ENCODE results near the gene SPOCK1. TPM values are rescaled to one million over a fixed set of nuclear protein-coding genes. Genes with fewer than 3 reads are reported as not detected.

SPOCK1 gene
- total RNA-seq, 1 experiment from 2014 or later = 10.9 TPM

GRCh38 chr5:137069358-137069757, 429.8 kb downstream of the SPOCK1 start:
- no peak overlapping the region for H4K5ac ChIP-seq (ENCODE audit: insufficient read length, low read depth, low read length)
- no peak overlapping the region for H4K91ac ChIP-seq (ENCODE audit: insufficient read length, low read depth, low read length)
- no peak overlapping the region for H3K4ac ChIP-seq (ENCODE audit: low read depth, low read length)
- H4K8ac ChIP-seq (replicated peaks; ENCODE audit: insufficient read length, low read depth, low read length) = no peak overlapping the region
- no peaks in the 10 kb centered on the region for H3K36me3 Mint-ChIP-seq (ENCODE audit: insufficient read depth in 1 of 3, low read depth in 3 of 3)
- H2AFZ ChIP-seq (ENCODE audit: low read length) = no peak overlapping the region
- no peak overlapping the region for H2BK120ac ChIP-seq (ENCODE audit: low read depth, low read length, poor library complexity, severe bottlenecking)
- TF ChIP-seq CTCF (conservative IDR thresholded peaks at IDR 0.05) = no peak
- no peaks in the 10 kb centered on the region for H3K79me1 ChIP-seq (ENCODE audit: insufficient read depth, low read depth, low read length, poor library complexity, severe bottlenecking)
- no peaks in the 10 kb centered on the region for H4K20me1 ChIP-seq (ENCODE audit: control insufficient read depth, insufficient read depth, insufficient read length)
- H3K18ac ChIP-seq (ENCODE audit: insufficient read length, low read depth, low read length) = no peak overlapping the region
- no peaks in the 10 kb centered on the region; a peak in 1 of 5 replicates for H3K9me3 Mint-ChIP-seq
- H3K4me1 ChIP-seq (ENCODE audit: insufficient read depth, low read length) = peaks cover 8% of the 10 kb centered on the region; the same call in 1 of the 2 replicates
- H2BK15ac ChIP-seq (ENCODE audit: low read depth, low read length) = no peak overlapping the region
- H3K27me3 Mint-ChIP-seq (ENCODE audit: low read depth) = no peaks in the 10 kb centered on the region
- no peak overlapping the region for H3K56ac ChIP-seq (ENCODE audit: insufficient read length, low read depth, low read length)
- no peak overlapping the region for H3K27ac ChIP-seq (ENCODE audit: insufficient read length, low read depth, low read length)
- H3K4me3 Mint-ChIP-seq = no peak overlapping the region
- no peak overlapping the region for H3K23ac ChIP-seq (ENCODE audit: insufficient read length, low read depth, low read length)
- no peak overlapping the region for H2BK12ac ChIP-seq (ENCODE audit: insufficient read length, low read depth, low read length)
- H3K27me3 ChIP-seq (ENCODE audit: insufficient read depth, low read length) = no peaks in the 10 kb centered on the region
- no peak overlapping the region for H2BK5ac ChIP-seq (ENCODE audit: insufficient read length, low read length)
- H3K23me2 ChIP-seq (ENCODE audit: insufficient read length, low read depth, low read length, poor library complexity, severe bottlenecking) = no peaks in the 10 kb centered on the region
- peaks cover 22 to 26% of the 10 kb centered on the region in 2 experiments for H3K4me1 Mint-ChIP-seq
- H3K79me2 ChIP-seq (ENCODE audit: insufficient read depth, low read length) = no peaks in the 10 kb centered on the region
- no peak overlapping the region; the same call in 1 of the 2 replicates for H3K14ac ChIP-seq (ENCODE audit: insufficient read depth, low read length)
- H2AK5ac ChIP-seq (ENCODE audit: insufficient read length, low read length) = no peak overlapping the region
- no peaks in the 10 kb centered on the region for H3K9me3 ChIP-seq (ENCODE audit: control insufficient read depth, low read depth, low read length)
- H3K9ac ChIP-seq (ENCODE audit: extremely low read depth, insufficient read length, low read length) = no peak overlapping the region
- H3K4me2 ChIP-seq (ENCODE audit: insufficient read depth, insufficient read length, low read length) = no peak overlapping the region
- H2BK20ac ChIP-seq (ENCODE audit: low read depth, low read length, poor library complexity, severe bottlenecking) = no peak overlapping the region
- no peak overlapping the region for H3K27ac Mint-ChIP-seq
- WGBS (ENCODE audit: extremely low coverage, insufficient read length, low lambda C conversion rate) = no CpG with 5 or more reads among the region's 12 CpGs
- no peak overlapping the region for H3T11ph ChIP-seq (ENCODE audit: low read length)
- DNase-seq = no peak

All from H9 (cell line).